GM19193 (cell line): ENCODE results near the gene CEP78.

Experiments
- POLR2A ChIP-seq: IDR thresholded peaks from 4 replicates; pipeline ENCODE4 v1.6.1; 2011; ENCODE audit not compliant: insufficient read depth, insufficient read length; ENCODE audit errors: extremely low read depth

CEP78 gene

GRCh38 chr9:78314953-78315870 is 79.3 kb downstream of the CEP78 start:
- no peak for TF ChIP-seq POLR2A

GRCh38 chr9:78316166-78316892 is 80.5 kb downstream of the CEP78 start:
- TF ChIP-seq POLR2A, result no peak

GRCh38 chr9:78319197-78320029 is 83.5 kb downstream of the CEP78 start:
- no peak for TF ChIP-seq POLR2A

GRCh38 chr9:78320030-78320693 is 84.3 kb downstream of the CEP78 start:
- no peak for TF ChIP-seq POLR2A

- TF ChIP-seq POLR2A, result no peak
Measured at GRCh38 chr9:78320875-78321496, 85.1 kb downstream of the CEP78 start.

GRCh38 chr9:78321505-78321904 is 85.6 kb downstream of the CEP78 start:
- no peak for TF ChIP-seq POLR2A

GRCh38 chr9:78324068-78324650 is 88.3 kb downstream of the CEP78 start:
- TF ChIP-seq POLR2A, result no peak

- TF ChIP-seq POLR2A, result no peak
Measured at GRCh38 chr9:78324682-78325081, 88.8 kb downstream of the CEP78 start.

- no peak for TF ChIP-seq POLR2A
Measured at GRCh38 chr9:78325343-78325742, 89.5 kb downstream of the CEP78 start.

GRCh38 chr9:78325846-78326360 is 90.0 kb downstream of the CEP78 start:
- TF ChIP-seq POLR2A, result no peak

- no peak for TF ChIP-seq POLR2A
Measured at GRCh38 chr9:78326564-78326963, 90.7 kb downstream of the CEP78 start.
